SU-DHL-6 (cell line): Measurements from ENCODE around the gene MAGEA6.
"Not testable (repeated sequence)": the region's sequence is repeated elsewhere in the genome, so short reads cannot be mapped to it uniquely, and the experiment has no call there.

Experiments
- H2AFZ ChIP-seq: fragments of 200-600 bp; sonication (generic); 2 replicates; pipeline ENCODE4 v1.6.1; 2014; ENCODE audit warnings: low read depth, mild to moderate bottlenecking, moderate library complexity, mixed read lengths, antibody characterized with exemption, low read length; ENCODE audit not compliant: severe bottlenecking
- H3F3A ChIP-seq: fragments of 200-600 bp; shearing (Covaris generic); 2 replicates; pipeline ENCODE4 v1.6.0; 2016; ENCODE audit warnings: antibody characterized with exemption, mild to moderate bottlenecking; ENCODE audit not compliant: insufficient read depth
- H3K27ac ChIP-seq: fragments of 200-600 bp; sonication (generic); 2 replicates; pipeline ENCODE4 v1.5.1; 2016; ENCODE audit warnings: low read depth, mild to moderate bottlenecking, low read length, moderate library complexity, mixed read lengths
- H3K27me3 ChIP-seq: fragments of 200-600 bp; sonication (generic), shearing (Covaris generic); 2 replicates; pipeline ENCODE4 v1.6.0; 2014; ENCODE audit warnings: mild to moderate bottlenecking, low read length
- H3K36me3 ChIP-seq: fragments of 200-600 bp; sonication (generic); 2 replicates; pipeline ENCODE4 v1.6.1; 2014; ENCODE audit warnings: mild to moderate bottlenecking, low read length, mixed read lengths
- H3K4me2 ChIP-seq: fragments of 300-600, 200-600 bp; shearing (Covaris generic), sonication (generic); 2 replicates; pipeline ENCODE4 v1.6.0; 2014; ENCODE audit warnings: low read length, low read depth, mild to moderate bottlenecking; ENCODE audit not compliant: poor library complexity, severe bottlenecking
- H3K4me3 ChIP-seq: fragments of 200-600 bp; sonication (generic); 2 replicates; pipeline ENCODE4 v1.5.1; 2014; ENCODE audit warnings: antibody characterized with exemption, low read length, mild to moderate bottlenecking, mixed read lengths; ENCODE audit not compliant: insufficient read depth, poor library complexity, severe bottlenecking
- H3K79me2 ChIP-seq: fragments of 200-600 bp; sonication (generic); 2 replicates; pipeline ENCODE4 v1.6.1; 2014; ENCODE audit warnings: mild to moderate bottlenecking, low read length, moderate library complexity; ENCODE audit not compliant: insufficient read depth
- H3K9ac ChIP-seq: fragments of 200-600 bp; sonication (generic); 2 replicates; pipeline ENCODE4 v1.7.0; 2014; ENCODE audit warnings: mild to moderate bottlenecking, low read length
- H3K9me2 ChIP-seq: fragments of 200-600 bp; sonication (generic); replicated peaks from 2 replicates; pipeline ENCODE4 v1.6.1; 2014; ENCODE audit warnings: low read length; ENCODE audit not compliant: insufficient read depth
- H3K9me3 ChIP-seq: fragments of 200-600 bp; sonication (generic); 2 replicates; pipeline ENCODE4 v1.6.1; 2014; ENCODE audit warnings: low read length, mixed read lengths; ENCODE audit not compliant: insufficient read depth
- H4K20me1 ChIP-seq: fragments of 200-600 bp; sonication (generic); 2 replicates; pipeline ENCODE4 v1.6.1; 2014; ENCODE audit warnings: low read depth, mild to moderate bottlenecking, antibody characterized with exemption, low read length, moderate library complexity, mixed read lengths
- CTCF ChIP-seq: fragments of 200-600 bp; sonication (generic); IDR thresholded peaks from one replicate; pipeline ENCODE4 v1.5.1; 2017; ENCODE audit warnings: antibody characterized with exemption, mild to moderate bottlenecking, low read length, moderate library complexity; ENCODE audit not compliant: insufficient read depth, poor library complexity, severe bottlenecking
- EZH2phosphoT487 ChIP-seq: fragments of 200-600 bp; sonication (generic), shearing (Covaris generic); conservative IDR thresholded peaks from 2 replicates; pipeline ENCODE4 v1.6.1; 2018; ENCODE audit warnings: mild to moderate bottlenecking, antibody characterized with exemption, low read length, moderate library complexity, mixed read lengths

MAGEA6 gene

GRCh38 chrX:152754871-152755270, 14.6 kb downstream of the MAGEA6 start:
- H3K9me2 ChIP-seq, H3K36me3 ChIP-seq, H3K27ac ChIP-seq, H3K9me3 ChIP-seq, H3K27me3 ChIP-seq, H3K4me3 ChIP-seq, H3K9ac ChIP-seq, H3K4me2 ChIP-seq, H3K79me2 ChIP-seq, H4K20me1 ChIP-seq, H3F3A ChIP-seq, H2AFZ ChIP-seq: not testable (repeated sequence)

- H3K79me2 ChIP-seq, H3K27ac ChIP-seq, H3K9ac ChIP-seq, H3K4me2 ChIP-seq, H3K9me2 ChIP-seq, H3K27me3 ChIP-seq, H3K9me3 ChIP-seq, H2AFZ ChIP-seq, H4K20me1 ChIP-seq, H3K4me3 ChIP-seq, H3K36me3 ChIP-seq, H3F3A ChIP-seq: not testable (repeated sequence)
Observed at GRCh38 chrX:152753686-152754650, 15.5 kb downstream of the MAGEA6 start, which contains the start of gene MAGEA2. Gene MAGEA2 (minus strand): TSS chrX:152753842. CDS start chrX:152751363, 2,479 bp downstream.

GRCh38 chrX:152738560-152738959, 30.9 kb downstream of the MAGEA6 start:
- Histone ChIP-seq H3K9ac (no peak overlapping the region), H3K27ac (no peak overlapping the region), H2AFZ (no peak overlapping the region), H3K4me2 (no peak overlapping the region), H3K79me2 (no peaks in the 10 kb centered on the region), H3K27me3 (no peaks in the 10 kb centered on the region), H4K20me1 (no peaks in the 10 kb centered on the region), H3K4me3 (no peak overlapping the region), H3F3A (no peaks in the 10 kb centered on the region), H3K9me2 (no peaks in the 10 kb centered on the region), H3K36me3 (no peaks in the 10 kb centered on the region), H3K9me3 (no peaks in the 10 kb centered on the region)
- TF ChIP-seq EZH2phosphoT487 (no peak), CTCF (no peak)

GRCh38 chrX:152736528-152736927, 33.0 kb downstream of the MAGEA6 start:
- H4K20me1 ChIP-seq, H2AFZ ChIP-seq, H3K4me2 ChIP-seq, H3K9me3 ChIP-seq, H3F3A ChIP-seq, H3K79me2 ChIP-seq, H3K27me3 ChIP-seq, H3K9ac ChIP-seq, H3K27ac ChIP-seq, H3K9me2 ChIP-seq, H3K36me3 ChIP-seq, H3K4me3 ChIP-seq: not testable (repeated sequence)
